Cardiac fibroblast (primary cell): Measurements from ENCODE around the gene PRKX.

Experiments used
- DNase-seq, 2 donors: peaks; one replicate each; pipeline versions ENCODE4 v3.0.0 to v3.0.0-alpha.2; 2010; ENCODE audit warnings: low read depth in 2 of 2
- H3K4me3 ChIP-seq, 2 donors: replicated peaks in 1 of 2; 1 replicate in 1 of 2; 2 replicates in 1 of 2; pipeline ENCODE4 v1.5.1; 2011; ENCODE audit warnings: low read depth in 2 of 2, low read length in 2 of 2, mild to moderate bottlenecking in 2 of 2, moderate library complexity in 1 of 2
- CTCF ChIP-seq: IDR thresholded peaks from one replicate; pipeline ENCODE4 v1.5.1; 2011; ENCODE audit warnings: low read depth, mild to moderate bottlenecking, low read length, inconsistent platforms

The PRKX gene

GRCh38 chrX:3603026-3603661 lies 110.3 kb downstream of the PRKX start:
- TF ChIP-seq CTCF, result no peak
- H3K4me3 ChIP-seq, result no peak overlapping the region
- DNase-seq, result no peak

GRCh38 chrX:3599802-3600430 lies 113.5 kb downstream of the PRKX start:
- DNase-seq, result peak; percentile 21 to 54
- TF ChIP-seq CTCF, result no peak
- H3K4me3 ChIP-seq, result no peak overlapping the region

GRCh38 chrX:3598709-3599108 lies 114.7 kb downstream of the PRKX start:
- DNase-seq, result no peak
- H3K4me3 ChIP-seq, result no peak overlapping the region
- TF ChIP-seq CTCF, result no peak

GRCh38 chrX:3598046-3598605 lies 115.3 kb downstream of the PRKX start:
- H3K4me3 ChIP-seq, result no peak overlapping the region
- no peak for DNase-seq
- no peak for TF ChIP-seq CTCF

GRCh38 chrX:3592184-3592583 lies 121.3 kb downstream of the PRKX start:
- no peak for TF ChIP-seq CTCF
- DNase-seq, result no peak
- no peak overlapping the region for H3K4me3 ChIP-seq

- TF ChIP-seq CTCF, result no peak
- no peak for DNase-seq
- no peak overlapping the region for H3K4me3 ChIP-seq
Observed at GRCh38 chrX:3589474-3589873, 124.0 kb downstream of the PRKX start.
